ENCODE data around the gene CRLF3.

GRCh38 chr17:30809867-30810266 is 14.6 kb downstream of the CRLF3 start:
- TF ChIP-seq CTCF (IDR thresholded peaks at IDR 0.05), result no peak
- no peak for TF ChIP-seq POLR2A (IDR thresholded peaks at IDR 0.05)
